Right forelimb (tissue), 1 donor: ENCODE results near the gene ITPRID2.

Source experiments
- DNase-seq: peaks from one replicate; pipeline ENCODE4 v3.0.0-alpha.2; 2018

The ITPRID2 gene

GRCh38 chr2:181970160-181970794 is 78.7 kb downstream of the ITPRID2 start:
- no peak for DNase-seq

GRCh38 chr2:181971032-181971431 is 79.5 kb downstream of the ITPRID2 start:
- DNase-seq = no peak

- DNase-seq = no peak
Measured at GRCh38 chr2:181972431-181973170, 81.1 kb downstream of the ITPRID2 start.

GRCh38 chr2:181973171-181973783 is 81.7 kb downstream of the ITPRID2 start:
- DNase-seq = no peak

- no peak for DNase-seq
Measured at GRCh38 chr2:181977661-181978350, 86.3 kb downstream of the ITPRID2 start.

- DNase-seq = no peak
Measured at GRCh38 chr2:181978351-181979150, 87.0 kb downstream of the ITPRID2 start.
